Prostate gland (tissue), 2 donors: ENCODE data around the gene MEST.

Experiments
- POLR2A ChIP-seq: fragments of 450-650 bp; IDR thresholded peaks from one replicate; pipeline ENCODE4 v1.6.1; 2016; ENCODE audit warnings: antibody characterized with exemption, mild to moderate bottlenecking
- POLR2AphosphoS5 ChIP-seq: sonication (generic); formaldehyde crosslinking; IDR thresholded peaks from one replicate; pipeline ENCODE4 v1.6.1; 2017; ENCODE audit warnings: antibody characterized with exemption
- TF ChIP-seq, protein P1 (sequence below), 4 experiments: fragments of 200-600 bp in 2 of 4; fragments of 450-650 bp in 2 of 4; sonication (generic) in 2 of 4; IDR thresholded peaks; 1 replicate in 3 of 4; 2 replicates in 1 of 4; pipeline ENCODE4 v1.5.1; 2016 to 2019; ENCODE audit warnings: antibody characterized with exemption in 4 of 4, mild to moderate bottlenecking in 2 of 4, moderate library complexity in 2 of 4

DNA sequence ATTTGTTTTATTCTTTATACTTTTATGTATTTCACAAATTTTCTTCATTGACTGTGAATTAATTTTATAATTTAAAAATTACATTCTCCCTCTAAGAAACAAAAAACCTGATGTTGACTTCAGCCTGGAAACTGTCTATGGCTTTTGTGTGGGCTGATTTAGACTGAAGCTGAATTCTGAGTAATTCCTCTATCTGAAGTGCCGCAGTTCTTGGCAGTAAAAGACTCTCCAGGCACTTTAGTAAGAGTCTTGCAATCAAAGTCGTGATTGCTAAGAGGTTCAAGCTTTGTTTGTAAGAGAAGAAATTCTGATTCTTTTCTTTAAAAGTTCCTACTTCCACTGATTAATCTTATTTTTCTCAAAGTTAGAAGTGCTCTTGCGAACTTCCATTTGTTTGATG lies 47.7 kb upstream of the MEST start:
- TF ChIP-seq, protein P1, sequence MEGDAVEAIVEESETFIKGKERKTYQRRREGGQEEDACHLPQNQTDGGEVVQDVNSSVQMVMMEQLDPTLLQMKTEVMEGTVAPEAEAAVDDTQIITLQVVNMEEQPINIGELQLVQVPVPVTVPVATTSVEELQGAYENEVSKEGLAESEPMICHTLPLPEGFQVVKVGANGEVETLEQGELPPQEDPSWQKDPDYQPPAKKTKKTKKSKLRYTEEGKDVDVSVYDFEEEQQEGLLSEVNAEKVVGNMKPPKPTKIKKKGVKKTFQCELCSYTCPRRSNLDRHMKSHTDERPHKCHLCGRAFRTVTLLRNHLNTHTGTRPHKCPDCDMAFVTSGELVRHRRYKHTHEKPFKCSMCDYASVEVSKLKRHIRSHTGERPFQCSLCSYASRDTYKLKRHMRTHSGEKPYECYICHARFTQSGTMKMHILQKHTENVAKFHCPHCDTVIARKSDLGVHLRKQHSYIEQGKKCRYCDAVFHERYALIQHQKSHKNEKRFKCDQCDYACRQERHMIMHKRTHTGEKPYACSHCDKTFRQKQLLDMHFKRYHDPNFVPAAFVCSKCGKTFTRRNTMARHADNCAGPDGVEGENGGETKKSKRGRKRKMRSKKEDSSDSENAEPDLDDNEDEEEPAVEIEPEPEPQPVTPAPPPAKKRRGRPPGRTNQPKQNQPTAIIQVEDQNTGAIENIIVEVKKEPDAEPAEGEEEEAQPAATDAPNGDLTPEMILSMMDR (IDR thresholded peaks at IDR 0.05): no peak
- TF ChIP-seq POLR2A (no peak), POLR2AphosphoS5 (no peak)
